ENCODE results near the gene ANTXRL. TPM values are rescaled to one million over a fixed set of nuclear protein-coding genes. Genes with fewer than 3 reads are reported as not detected.

ANTXRL gene
- total and polyA plus RNA-seq, 4 donors = 0.06 TPM; not detected in 3

DNA sequence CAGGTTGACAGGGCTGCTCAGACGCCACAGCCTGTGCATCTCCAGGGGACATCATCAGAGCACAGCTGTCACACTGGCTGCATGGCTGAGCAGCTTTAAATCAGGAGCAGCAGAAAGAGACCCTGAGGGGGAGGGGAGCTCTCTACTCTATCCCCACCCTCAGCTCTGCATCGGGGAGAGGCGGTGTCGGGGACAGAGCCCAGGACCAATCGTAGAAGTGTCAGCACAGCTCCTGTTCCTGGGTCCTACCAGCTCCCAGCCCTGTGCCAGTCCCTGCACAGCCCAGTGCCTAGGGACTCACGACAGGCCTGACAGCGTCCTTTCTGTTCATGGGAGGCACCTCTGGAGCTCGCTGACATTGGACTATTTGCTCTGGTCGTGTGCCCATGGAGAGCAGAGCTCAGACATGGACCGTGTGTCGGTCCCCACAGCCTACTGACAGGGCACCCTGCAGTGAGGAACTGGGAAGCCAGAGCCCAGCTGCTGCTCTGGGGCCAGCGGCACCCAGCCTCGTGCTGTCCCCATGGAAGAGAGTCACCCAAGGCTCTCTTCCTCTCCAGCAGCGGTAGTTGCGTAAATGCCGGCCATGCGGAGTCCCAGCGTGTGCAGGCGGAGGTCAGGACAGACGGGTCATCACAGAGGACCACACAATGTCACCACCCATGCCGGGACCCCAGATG is 20.4 kb upstream of the ANTXRL start:
- no peaks in the 10 kb centered on the region for H3K36me3 ChIP-seq (ENCODE audit: control insufficient read depth in 4 of 4, insufficient read depth in 3 of 4, low read depth in 1 of 4, low read length in 3 of 4)
- WGBS = 82% methylated on average over 21 of the region's 21 CpGs
- DNase-seq (ENCODE audit: low spot score) = peak; percentile 32
- TF ChIP-seq TAF1 (conservative IDR thresholded peaks at IDR 0.05) = no peak
- no peak for TF ChIP-seq RXRA (IDR thresholded peaks at IDR 0.05)
- no peak for TF ChIP-seq NR2F2 (IDR thresholded peaks at IDR 0.05)
- TF ChIP-seq REST (IDR thresholded peaks at IDR 0.05) = no peak
- TF ChIP-seq, protein P1, sequence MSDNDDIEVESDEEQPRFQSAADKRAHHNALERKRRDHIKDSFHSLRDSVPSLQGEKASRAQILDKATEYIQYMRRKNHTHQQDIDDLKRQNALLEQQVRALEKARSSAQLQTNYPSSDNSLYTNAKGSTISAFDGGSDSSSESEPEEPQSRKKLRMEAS (IDR thresholded peaks at IDR 0.05) = no peak
- no peak for TF ChIP-seq HNF4A (conservative IDR thresholded peaks at IDR 0.05)
- TF ChIP-seq GABPA (IDR thresholded peaks at IDR 0.05 in 1 of 2, conservative IDR thresholded peaks at IDR 0.05 in 1 of 2) = no peak
- no peak for TF ChIP-seq HNF4G (IDR thresholded peaks at IDR 0.05)
- TF ChIP-seq ZBTB33 (IDR thresholded peaks at IDR 0.05) = no peak
- TF ChIP-seq, protein P2, sequence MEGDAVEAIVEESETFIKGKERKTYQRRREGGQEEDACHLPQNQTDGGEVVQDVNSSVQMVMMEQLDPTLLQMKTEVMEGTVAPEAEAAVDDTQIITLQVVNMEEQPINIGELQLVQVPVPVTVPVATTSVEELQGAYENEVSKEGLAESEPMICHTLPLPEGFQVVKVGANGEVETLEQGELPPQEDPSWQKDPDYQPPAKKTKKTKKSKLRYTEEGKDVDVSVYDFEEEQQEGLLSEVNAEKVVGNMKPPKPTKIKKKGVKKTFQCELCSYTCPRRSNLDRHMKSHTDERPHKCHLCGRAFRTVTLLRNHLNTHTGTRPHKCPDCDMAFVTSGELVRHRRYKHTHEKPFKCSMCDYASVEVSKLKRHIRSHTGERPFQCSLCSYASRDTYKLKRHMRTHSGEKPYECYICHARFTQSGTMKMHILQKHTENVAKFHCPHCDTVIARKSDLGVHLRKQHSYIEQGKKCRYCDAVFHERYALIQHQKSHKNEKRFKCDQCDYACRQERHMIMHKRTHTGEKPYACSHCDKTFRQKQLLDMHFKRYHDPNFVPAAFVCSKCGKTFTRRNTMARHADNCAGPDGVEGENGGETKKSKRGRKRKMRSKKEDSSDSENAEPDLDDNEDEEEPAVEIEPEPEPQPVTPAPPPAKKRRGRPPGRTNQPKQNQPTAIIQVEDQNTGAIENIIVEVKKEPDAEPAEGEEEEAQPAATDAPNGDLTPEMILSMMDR (IDR thresholded peaks at IDR 0.05; ENCODE audit: low read depth, low read length, missing input control) = no peak
- no peak for TF ChIP-seq YY1 (IDR thresholded peaks at IDR 0.05)
- no peaks in the 10 kb centered on the region for H3K4me1 ChIP-seq (ENCODE audit: control insufficient read depth in 4 of 4, insufficient read depth in 4 of 4, low read length in 3 of 4)
- H3K27me3 ChIP-seq (ENCODE audit: control insufficient read depth in 4 of 4, insufficient read depth in 4 of 4, low read length in 3 of 4) = no peaks in the 10 kb centered on the region
- no peak overlapping the region for H3K4me3 ChIP-seq (ENCODE audit: low read depth in 1 of 3, low read length in 3 of 3)
- no peak overlapping the region for H3K9ac ChIP-seq (ENCODE audit: low read depth in 1 of 2, low read length in 2 of 2)
- no peaks in the 10 kb centered on the region for H3K9me3 ChIP-seq (ENCODE audit: control insufficient read depth in 4 of 4, low read length in 3 of 4)
- no peak overlapping the region for H3K27ac ChIP-seq (ENCODE audit: low read depth in 1 of 2, low read length in 2 of 2)

DNA sequence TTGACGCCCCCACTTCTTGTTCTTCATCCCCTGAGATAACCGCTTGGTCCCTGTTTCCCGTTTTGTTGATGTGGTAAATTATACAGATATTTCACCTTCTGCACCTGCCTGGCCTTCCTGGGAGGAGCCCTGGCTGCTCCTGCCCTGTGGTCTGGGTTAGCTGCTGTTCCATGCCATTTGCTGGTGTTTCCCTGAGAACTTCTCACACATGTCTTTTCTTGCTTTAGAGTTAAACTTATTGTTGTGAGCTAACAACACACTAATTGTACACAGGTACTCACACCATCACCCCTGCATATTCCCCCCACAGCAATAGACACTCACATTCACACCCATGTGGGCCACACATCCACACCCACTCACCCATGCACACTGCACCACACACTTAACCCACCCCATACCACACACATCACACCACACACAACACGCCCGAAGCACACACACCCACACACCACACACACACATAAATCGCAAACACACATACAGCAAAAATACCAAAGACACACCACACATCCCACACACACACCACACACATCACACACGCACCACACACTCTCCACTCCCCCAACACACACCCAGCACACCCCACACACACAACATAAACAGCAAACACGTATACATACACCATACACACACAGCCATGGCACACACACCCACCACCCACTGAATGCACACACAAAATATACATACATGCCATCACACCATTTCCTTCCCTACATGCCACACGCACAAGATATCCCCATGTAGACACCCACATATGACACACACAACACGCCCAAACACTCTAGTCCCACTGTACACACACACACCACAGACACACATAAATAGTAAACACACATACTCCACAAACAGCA is 19.4 kb upstream of the ANTXRL start:
- Histone ChIP-seq H3K27ac (ENCODE audit: low read depth in 1 of 2, low read length in 2 of 2) (no peak overlapping the region), H3K4me3 (ENCODE audit: low read depth in 1 of 3, low read length in 3 of 3) (no peak overlapping the region), H3K36me3 (ENCODE audit: control insufficient read depth in 4 of 4, insufficient read depth in 3 of 4, low read depth in 1 of 4, low read length in 3 of 4) (no peaks in the 10 kb centered on the region), H3K4me1 (ENCODE audit: control insufficient read depth in 4 of 4, insufficient read depth in 4 of 4, low read length in 3 of 4) (no peaks in the 10 kb centered on the region), H3K9me3 (ENCODE audit: control insufficient read depth in 4 of 4, low read length in 3 of 4) (no peaks in the 10 kb centered on the region), H3K27me3 (ENCODE audit: control insufficient read depth in 4 of 4, insufficient read depth in 4 of 4, low read length in 3 of 4) (no peaks in the 10 kb centered on the region), H3K9ac (ENCODE audit: low read depth in 1 of 2, low read length in 2 of 2) (no peak overlapping the region)
- WGBS = 78% methylated on average over 10 of the region's 10 CpGs
- DNase-seq (ENCODE audit: low spot score) = no peak
- TF ChIP-seq TAF1 (conservative IDR thresholded peaks at IDR 0.05) (no peak), FOXA1 (IDR thresholded peaks at IDR 0.05) (no peak), GABPA (IDR thresholded peaks at IDR 0.05 in 1 of 2, conservative IDR thresholded peaks at IDR 0.05 in 1 of 2) (no peak), YY1 (IDR thresholded peaks at IDR 0.05) (no peak), RAD21 (IDR thresholded peaks at IDR 0.05) (no peak), NR2F2 (IDR thresholded peaks at IDR 0.05) (no peak), RXRA (IDR thresholded peaks at IDR 0.05) (no peak)
- TF ChIP-seq, protein P1 (IDR thresholded peaks at IDR 0.05) = no peak
